Stimulated activated CD4-positive, alpha-beta T cell treated with anti-CD3 and anti-CD28 coated beads, TNF-alpha, amount 100 ng/mL, for 4 hours (primary cell): ENCODE measurements around the gene PAX7.
"Not testable (repeated sequence)": the region's sequence is repeated elsewhere in the genome, so short reads cannot be mapped to it uniquely, and the experiment has no call there.

Experiments used
- DNase-seq, 3 experiments: peaks; one replicate each; pipeline ENCODE4 v3.0.0-alpha.2; 2020; ENCODE audit warnings: low read depth in 3 of 3

PAX7 gene

DNA sequence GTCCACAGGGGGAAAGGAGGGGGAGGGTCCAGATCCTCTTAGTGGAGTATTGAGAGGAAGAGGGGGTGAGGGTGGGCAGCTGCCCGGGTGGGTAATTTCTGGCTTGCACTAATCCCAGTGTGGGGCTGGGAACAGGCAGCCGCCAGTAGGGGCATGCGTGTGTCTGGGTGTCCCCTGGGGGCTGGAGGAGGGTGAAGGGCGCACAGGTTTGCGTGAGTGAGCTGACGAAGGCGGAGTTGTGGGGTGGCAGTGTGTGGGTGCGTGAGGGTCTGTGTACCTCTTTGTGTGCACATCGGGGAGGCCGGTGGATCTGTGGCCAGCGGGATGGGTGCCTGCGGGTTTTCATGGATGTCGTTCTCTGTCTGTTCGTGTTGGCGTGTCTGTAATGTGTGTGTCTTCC lies 97.3 kb downstream of the PAX7 start:
- no peak for DNase-seq

DNA sequence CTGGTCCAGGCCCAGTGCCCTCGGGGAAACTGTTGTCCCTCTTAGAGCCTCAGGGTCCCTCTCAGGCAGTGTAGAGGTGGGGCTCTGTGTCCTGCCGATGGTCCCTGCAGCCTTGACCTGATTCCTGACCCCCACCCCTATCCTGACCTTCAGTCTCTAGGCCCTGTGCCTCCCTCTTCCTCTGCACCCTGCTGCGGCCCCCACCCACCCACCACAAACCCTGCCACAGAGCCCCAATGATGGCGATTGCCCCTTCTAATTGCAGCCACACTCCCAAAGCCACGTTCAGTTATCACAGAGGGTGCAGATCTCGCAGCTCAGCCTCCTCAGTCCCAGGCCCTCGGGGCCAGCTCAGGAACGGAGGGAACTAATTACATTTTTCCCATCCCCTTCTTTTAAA lies 99.7 kb downstream of the PAX7 start:
- DNase-seq = no peak

DNA sequence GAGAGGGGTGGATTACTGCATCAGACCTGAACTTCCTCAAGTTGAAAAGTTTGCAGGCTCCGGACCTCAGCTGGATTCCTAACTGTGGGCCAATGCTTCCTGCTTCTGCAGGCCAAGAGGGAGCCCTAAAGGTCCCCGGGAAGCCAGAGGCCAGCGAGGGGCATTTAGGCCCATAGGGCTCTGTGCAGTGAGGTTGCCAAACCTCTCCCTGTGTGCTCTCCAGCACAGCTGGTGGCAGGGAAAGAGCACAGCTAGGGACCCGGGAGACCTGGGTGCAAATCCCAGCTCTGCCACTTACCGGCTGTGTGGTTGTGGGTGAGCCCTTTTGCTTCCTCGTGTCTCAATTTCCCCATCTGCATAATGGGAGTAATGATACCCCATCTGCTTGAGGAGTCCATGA lies 100.5 kb downstream of the PAX7 start:
- no peak for DNase-seq

DNA sequence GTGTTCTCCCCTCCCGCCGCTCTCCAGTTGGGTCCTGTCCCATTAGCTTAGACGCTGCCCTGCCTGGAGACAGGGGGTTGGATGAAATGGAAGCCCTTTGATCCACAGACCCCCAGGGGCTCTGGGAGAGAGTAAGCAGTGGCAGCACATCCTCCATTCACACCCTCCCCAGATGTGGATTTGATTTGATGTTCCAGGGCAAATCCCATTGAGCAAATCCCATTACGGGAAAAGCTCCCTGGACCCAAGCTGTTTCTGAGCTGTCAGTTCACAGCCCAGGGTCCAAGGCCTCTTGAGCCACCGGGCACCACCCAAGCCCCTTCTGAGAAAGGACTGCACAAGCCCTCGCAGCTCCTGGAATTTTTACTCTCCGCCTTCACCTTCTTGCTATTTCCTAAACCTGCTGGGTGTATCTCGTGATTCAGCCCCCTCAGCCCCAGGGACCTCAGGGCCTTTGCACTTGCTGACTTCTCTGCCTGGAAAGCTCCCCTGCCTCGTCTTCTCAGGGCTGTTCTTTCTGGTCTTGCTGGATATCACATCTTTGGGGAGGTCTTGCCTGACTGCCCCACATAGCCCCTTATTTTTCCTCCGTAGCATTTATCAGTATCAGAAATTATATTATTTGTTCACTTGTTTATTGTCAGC lies 101.1 kb downstream of the PAX7 start:
- DNase-seq = no peak

DNA sequence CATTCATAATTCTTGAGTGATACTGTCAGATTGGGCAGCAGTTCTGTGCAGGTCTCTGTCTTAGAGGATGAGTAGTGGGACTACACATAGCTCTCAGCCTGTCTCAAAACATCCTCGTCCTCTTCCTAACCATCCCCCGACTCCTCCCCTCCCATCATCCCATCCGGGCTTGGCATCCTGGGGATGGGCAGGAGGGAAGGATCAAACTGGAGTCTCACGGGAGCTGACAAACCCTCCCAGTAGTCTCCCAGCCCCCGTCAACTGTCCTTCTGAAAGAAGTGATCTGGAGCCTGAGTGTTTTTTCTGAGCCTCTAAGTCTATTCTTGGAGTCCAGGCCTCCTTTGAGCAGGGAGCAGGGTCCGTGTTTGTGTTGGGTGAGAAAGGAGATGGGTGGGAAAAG lies 102.0 kb downstream of the PAX7 start:
- no peak for DNase-seq

DNA sequence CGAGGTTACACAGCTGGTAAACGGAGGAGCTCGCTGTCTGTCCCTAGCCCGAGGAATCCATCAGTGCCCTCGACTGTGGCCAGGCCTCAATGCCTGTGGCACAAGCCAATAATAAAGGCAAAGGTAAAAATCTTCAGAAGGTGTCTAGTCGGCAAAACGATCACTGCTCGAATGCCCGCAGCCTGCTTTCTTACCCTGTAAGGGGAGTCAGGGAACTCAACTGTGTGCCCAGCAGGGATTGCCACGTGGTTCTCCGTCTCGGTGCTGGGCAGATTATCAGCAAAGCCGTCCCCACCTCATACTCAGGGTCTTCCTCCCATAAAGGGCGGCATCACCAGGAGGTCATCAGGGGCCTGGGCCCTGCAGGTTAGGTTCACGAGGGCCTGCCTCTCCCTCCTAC lies 103.4 kb downstream of the PAX7 start:
- no peak for DNase-seq

DNA sequence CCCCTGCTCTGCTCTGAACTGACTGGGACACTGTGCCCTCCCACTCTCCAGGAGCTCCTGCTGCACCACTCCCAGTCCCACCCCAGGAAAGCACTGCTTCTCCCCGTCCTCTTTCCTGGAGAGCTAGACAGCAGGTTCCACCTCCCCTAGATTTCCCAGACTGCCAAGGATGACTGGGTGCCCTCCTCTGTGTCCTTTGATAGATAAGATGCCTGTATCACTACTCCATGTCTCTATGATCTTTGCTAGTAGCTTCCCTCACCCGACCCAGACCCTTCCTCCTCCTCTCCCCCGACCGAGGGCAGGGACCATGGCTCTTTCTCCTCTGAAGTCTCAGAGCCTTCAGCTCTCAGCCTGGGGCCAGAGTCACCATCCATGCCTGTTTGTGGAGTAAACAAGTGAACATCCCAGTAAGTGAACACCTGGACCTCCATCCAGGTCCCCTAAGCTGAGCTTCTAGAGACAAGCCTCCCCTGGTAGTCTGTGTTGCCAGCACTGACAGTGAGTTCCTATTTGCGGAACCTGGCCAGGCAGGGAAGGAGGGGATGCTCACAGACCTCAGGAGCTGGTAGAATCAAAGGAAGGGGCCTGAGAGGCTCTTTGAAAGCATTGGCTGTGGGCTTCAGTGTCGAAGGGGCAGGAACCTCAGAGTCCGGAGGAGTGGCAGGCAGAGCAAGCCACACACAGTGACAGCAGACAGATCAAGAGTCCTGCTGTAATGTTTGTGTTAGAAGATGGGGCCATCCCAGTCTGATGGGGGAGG lies 104.0 kb downstream of the PAX7 start:
- DNase-seq = no peak

DNA sequence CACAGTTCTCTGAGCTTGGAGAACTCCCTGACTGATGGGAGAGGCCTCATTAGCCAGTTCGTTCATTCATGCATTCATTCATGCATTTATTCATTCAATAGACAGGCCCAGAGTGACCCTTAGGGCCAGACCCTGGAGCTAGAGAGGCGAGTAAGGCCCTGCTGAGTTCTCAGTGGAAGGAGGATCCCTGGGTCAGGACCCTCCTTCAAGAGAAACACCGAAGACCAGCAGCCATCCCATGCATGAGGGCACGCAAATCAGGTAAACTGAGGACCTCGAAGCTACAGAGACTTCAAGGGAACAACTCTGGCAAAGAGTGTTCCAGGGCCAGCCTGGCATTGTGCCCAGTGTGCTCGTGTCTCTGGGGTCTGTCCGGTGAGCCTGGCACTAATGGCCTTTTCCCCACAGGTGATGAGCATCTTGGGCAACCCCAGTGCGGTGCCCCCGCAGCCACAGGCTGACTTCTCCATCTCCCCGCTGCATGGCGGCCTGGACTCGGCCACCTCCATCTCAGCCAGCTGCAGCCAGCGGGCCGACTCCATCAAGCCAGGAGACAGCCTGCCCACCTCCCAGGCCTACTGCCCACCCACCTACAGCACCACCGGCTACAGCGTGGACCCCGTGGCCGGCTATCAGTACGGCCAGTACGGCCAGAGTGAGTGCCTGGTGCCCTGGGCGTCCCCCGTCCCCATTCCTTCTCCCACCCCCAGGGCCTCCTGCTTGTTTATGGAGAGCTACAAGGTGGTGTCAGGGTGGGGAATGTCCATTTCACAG lies 104.8 kb downstream of the PAX7 start:
- DNase-seq = no peak

DNA sequence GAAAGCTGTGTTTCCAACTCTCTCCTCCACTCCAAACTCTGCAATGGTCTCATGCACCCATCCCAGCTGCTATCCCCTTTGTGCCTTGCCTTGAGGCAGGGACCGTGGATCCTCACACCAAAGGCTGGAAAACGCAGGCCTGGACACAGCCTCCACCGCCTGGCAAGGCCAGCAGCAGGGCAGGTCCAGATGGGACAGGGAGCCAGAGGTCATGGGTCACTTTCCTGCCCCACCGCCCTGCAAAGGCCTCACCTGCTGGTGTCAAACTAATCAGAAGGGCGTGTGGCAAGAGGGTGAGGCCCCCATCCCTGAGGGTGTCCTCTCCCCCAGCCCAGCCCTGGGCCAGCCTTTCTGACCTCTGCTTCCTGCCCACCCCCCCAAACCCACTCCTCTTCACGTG lies 106.3 kb downstream of the PAX7 start:
- DNase-seq = no peak

DNA sequence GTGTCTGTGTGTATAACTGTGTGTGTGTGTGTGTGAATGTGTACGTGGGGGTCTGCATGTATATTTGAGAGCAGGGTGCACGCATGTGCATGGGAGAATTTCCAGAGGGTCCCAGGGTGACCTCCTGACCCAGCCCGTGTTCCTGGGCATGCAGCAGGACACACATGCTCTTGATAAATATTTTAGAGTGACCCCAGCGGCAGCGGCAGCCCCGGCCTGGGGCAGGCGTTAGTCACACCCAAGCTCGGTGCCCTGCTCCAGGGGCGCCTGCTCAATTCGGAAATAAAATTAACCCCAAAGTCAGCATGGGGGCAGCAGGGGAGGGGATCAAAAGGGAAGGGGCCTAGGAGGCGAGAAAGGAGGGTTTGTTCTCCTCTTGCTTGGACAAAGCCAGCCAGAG lies 107.5 kb downstream of the PAX7 start:
- no peak for DNase-seq

DNA sequence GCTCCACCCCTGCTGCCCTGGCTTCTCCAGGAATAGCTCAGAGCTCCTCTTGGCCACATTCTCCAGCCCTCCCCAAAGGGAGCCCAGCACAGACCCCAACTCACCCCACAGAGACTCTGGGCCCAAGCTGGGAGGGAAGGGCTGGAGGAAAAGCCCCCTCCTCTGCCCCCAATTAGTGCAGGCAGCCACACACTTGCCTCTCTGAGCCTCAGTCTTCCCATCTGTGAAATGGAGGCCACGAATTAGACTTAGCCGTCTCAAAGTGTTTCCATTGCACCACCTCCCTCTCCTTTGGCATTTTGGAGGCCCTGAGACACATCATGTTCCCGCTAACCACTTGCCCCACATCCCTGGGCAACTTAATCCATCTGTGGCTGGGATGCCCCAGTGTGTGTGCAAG lies 108.0 kb downstream of the PAX7 start:
- no peak for DNase-seq

DNA sequence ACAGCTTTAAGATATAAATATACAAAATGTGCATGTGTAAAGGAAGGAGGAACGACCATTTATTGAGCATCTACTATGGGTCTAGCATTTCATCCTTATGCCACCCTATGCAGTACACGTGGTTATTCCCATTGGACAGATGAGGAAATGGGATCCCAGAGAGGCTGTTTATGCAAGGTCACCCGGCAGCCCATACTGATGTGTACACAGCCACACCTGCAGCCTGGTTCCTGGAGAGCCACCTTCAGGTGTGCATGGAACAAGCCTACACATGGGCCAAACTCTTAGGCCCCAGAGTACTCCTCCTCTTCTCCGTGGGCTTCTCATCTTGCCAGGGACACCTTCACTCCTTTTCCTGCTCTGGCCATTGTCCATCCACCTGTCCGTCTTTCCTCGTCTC lies 108.8 kb downstream of the PAX7 start:
- DNase-seq = no peak

DNA sequence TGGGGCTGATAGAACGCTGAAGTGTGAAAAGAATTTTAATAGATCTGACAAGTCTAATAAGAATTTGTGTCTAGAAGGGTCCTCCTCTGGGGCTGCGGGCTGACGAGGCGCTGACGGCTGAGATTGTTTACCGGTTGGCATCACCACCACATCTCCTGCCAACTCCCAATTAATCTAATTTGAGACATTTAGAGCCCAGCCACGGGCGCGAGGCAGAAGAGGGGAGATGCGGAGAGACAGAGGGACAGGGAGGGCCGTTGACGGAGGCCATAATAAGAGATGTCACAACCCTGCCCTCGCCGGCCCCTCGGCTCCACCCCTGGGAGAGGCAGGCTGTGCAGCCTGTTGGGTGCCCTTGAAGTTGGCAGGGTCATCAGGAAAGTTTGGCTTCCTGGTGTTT lies 109.3 kb downstream of the PAX7 start:
- no peak for DNase-seq

DNA sequence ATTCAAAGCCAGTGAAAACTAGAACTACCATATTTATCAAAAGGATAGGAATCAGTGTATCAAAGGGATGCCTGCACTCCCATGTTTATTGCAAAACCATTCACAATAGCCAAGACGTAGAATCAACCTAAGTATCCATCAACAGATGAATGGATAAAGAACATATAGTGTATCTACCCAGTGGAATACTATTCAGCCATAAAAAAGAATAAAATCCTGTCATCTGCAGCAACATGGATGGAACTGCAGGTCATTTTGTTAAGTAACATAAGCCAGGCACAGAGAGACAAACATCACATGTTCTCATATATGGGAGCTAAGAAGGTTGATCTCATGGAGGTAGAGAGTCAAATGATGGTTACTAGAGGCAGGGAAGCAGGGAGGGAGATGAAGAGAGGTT lies 110.0 kb downstream of the PAX7 start:
- no peak for DNase-seq

DNA sequence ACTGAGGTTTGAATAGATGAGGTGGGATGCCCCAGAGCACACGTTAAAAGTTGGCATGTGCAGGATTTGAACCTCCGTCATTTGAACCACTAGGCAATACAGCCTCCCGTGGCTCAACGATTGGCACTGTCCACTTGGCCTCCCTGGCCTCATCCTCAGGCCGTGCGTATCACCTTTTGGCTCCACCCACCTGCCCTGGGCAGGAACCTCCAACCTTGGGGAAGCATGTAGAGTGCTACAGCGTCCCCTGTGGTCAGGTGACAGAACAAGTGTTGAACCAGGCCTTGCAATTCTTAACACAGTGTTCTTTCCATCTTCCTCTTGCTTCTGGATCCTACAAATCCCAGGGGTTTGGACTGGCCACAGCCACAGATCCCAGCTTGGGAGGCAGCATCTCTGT lies 112.6 kb downstream of the PAX7 start:
- DNase-seq = no peak

DNA sequence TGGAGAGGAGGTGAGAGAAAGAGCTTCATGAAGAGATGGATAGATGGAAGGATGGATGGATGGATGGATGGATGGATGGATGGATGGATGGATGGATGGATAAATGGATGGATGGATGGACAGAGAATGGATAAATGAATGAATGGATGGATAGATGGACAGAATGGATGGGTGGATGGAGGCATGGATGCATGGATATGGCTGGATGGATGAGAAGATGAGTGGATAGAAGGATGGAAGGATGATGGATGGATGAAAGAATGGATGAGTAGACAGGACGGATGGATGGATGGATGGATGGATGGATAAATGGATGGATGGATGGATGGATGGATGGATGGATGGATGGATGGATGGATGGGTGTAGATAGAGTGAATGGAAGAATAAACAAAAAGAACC lies 113.7 kb downstream of the PAX7 start:
- not testable (repeated sequence) for DNase-seq

DNA sequence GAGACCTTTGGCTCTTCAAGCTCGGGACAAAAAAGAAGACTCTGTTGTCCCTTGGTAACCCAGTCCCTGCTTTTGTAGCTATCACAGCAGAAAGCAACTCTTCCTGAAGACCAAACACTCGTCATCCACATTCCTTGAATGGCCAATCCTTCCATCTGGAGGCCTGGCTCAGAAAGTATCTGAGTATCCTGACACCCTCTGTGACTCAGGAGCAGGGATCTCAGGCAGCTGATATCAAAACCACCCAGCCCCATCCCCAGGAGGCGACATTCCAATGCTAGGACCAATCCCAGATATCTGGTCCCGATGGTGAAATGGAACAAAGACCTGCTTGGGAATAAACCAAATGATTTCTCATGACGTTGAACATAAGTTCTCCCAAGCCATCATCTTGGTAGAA lies 116.3 kb downstream of the PAX7 start:
- DNase-seq = no peak

DNA sequence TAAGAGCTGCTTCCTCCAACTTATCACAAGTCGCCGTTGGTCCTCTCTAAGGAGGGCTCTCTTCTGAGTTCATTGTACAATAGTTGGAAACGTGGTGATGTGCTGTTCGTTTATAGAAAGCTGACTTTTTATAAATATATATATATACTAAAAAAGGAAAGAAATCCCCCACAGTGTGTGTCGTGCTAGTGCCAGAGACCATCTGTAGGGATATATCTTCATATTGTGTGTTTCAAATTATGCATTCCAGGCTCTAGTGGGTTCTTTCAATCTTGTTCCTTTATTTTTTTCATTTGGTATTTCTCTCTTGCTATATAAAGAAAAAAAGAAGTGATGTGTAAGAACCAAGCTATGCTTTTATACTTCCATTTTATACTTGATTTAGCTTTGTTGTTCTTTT lies 117.0 kb downstream of the PAX7 start:
- DNase-seq = no peak

DNA sequence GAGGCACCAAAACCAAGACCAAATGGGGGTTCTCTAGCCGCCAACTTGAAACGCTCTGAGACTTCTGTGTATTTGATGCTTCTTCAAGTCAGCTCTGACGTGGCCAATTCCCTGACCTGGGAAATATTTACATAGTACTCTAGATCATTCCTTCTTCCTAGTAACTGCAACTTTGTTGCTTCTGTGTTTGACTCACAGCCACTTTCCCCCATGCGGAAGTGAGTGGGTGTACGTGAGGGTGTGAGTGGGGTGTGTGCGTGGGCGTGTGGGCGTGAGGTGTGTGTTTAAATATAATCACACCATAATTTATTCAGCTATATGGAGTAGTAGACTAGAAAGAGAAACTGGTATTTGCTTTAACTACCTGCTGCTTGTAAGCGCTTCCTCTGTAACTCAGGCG lies 117.8 kb downstream of the PAX7 start:
- no peak for DNase-seq

DNA sequence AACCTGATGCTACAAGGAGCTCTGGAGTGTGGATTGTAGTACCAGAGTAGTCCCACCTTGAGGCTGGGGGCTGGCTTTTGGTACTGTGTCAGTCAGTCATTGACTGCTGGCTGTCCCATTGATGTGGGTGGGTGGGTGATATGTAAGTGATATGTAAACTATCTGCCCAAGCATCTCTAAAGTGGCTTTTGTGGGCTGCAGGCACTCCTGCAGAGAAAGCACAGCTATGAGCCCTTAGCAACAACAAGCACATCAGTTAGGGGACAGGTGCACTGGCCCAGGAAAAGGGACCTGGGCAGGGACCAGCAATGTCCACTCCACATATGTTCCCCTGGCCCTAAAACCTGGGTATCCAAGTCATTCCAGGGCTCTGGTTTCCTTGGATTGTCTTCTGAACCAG lies 118.9 kb downstream of the PAX7 start:
- no peak for DNase-seq

DNA sequence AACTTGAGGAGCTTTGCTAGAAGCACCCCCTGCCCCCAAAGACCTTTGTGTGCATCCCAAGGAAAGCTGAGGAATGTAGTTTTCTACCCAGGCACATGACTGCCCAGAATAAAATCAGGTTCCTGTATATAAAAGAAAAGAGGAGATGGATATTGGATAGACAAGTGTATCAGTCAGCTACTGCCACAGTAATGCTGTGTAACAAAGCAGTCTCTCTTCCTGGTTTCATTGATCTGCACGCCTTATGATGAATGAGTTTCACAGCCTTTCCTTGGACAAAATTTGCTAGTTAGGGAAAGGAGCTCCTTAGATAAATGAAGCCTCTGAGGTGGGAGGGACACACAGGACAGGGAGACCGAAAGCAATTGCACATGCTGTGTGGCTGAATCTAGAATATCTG lies 120.0 kb downstream of the PAX7 start:
- no peak for DNase-seq

DNA sequence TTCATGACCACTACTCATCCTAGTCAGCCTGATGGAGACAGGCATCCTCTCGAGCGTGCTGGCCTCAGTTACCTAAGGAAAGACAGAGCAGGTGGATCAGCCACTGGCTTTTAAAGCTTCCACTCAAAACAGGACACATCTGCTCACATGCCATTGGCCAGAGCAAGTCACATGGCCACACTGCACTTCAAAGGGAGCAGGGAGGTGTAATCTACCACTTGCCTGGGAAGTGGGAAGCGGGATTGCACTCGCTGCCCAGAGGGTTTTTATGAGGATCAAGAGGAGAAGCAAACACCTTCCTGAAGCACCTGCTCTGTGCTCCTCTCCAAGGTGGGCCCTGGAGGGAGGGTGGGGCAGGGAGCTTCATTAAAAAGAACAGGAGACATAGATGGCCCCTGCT lies 120.8 kb downstream of the PAX7 start:
- no peak for DNase-seq

DNA sequence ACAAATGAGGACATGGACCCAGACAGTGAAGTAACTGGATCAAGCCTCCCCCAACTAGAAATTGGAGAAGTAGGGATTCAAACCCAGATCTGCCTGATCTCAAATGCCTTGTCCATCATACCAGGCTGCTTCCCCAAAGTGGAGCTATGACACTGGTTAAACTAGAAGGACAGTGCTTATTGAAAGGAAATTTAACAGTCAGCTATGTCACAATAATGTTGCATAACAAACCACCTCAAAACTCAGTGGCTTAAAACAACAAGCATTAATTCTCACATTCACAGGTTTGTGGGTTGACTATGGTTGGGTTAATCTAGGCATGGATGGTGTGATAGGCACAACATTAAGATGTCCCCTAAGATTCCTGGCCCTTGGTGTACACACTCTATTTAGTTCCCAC lies 121.8 kb downstream of the PAX7 start:
- DNase-seq = no peak
